GM19328 (cell line): ENCODE results near the gene FKBP1B.
"Not testable (repeated sequence)": the region's sequence is repeated elsewhere in the genome, so short reads cannot be mapped to it uniquely, and the experiment has no call there.

ENCODE experiments used
- ATAC-seq: cut with Tn5 transposase; IDR thresholded peaks from one replicate; pipeline ENCODE4 v1.9.1; 2021; ENCODE audit warnings: mild to moderate bottlenecking, moderate library complexity; ENCODE audit not compliant: unreplicated experiment

Gene FKBP1B

GRCh38 chr2:24095171-24095677 is 45.7 kb downstream of the FKBP1B start:
- ATAC-seq, result not testable (repeated sequence)

GRCh38 chr2:24100732-24101131 is 51.2 kb downstream of the FKBP1B start:
- ATAC-seq, result not testable (repeated sequence)

- no peak for ATAC-seq
These were observed 52.5 kb downstream of the FKBP1B start for GRCh38 chr2:24101992-24102391.

GRCh38 chr2:24102677-24103076 is 53.1 kb downstream of the FKBP1B start:
- no peak for ATAC-seq

GRCh38 chr2:24104110-24104650 is 54.6 kb downstream of the FKBP1B start:
- ATAC-seq, result no peak

GRCh38 chr2:24104906-24105305 is 55.4 kb downstream of the FKBP1B start:
- no peak for ATAC-seq

- no peak for ATAC-seq
These were observed 56.3 kb downstream of the FKBP1B start for GRCh38 chr2:24105816-24106215.

GRCh38 chr2:24106786-24107185 is 57.2 kb downstream of the FKBP1B start:
- no peak for ATAC-seq

GRCh38 chr2:24107336-24107735 is 57.8 kb downstream of the FKBP1B start:
- ATAC-seq, result no peak

- ATAC-seq, result not testable (repeated sequence)
These were observed 59.9 kb downstream of the FKBP1B start for GRCh38 chr2:24109431-24109830.

- ATAC-seq, result no peak
These were observed 61.2 kb downstream of the FKBP1B start for GRCh38 chr2:24110660-24111303.

GRCh38 chr2:24111407-24111901 is 61.9 kb downstream of the FKBP1B start:
- ATAC-seq, result no peak
